Activated CD8-positive, alpha-beta memory T cell treated with anti-CD3 and anti-CD28 coated beads, Interleukin-2, amount 50 U/mL, for 48 hours (primary cell): Measurements from ENCODE around the gene TBXAS1.

Experiments used
- DNase-seq: peaks from one replicate; pipeline ENCODE4 v3.0.0-alpha.2; 2020

Gene TBXAS1

GRCh38 chr7:140057143-140057535 is 228.1 kb downstream of the TBXAS1 start:
- DNase-seq = no peak

- no peak for DNase-seq
Measured at GRCh38 chr7:140058517-140058916, 229.5 kb downstream of the TBXAS1 start.

GRCh38 chr7:140059273-140060242 is 230.5 kb downstream of the TBXAS1 start:
- no peak for DNase-seq

- DNase-seq = no peak
Measured at GRCh38 chr7:140060243-140060630, 231.2 kb downstream of the TBXAS1 start.

- DNase-seq = no peak
Measured at GRCh38 chr7:140060788-140061606, 231.9 kb downstream of the TBXAS1 start.

GRCh38 chr7:140061607-140061930 is 232.5 kb downstream of the TBXAS1 start:
- DNase-seq = no peak

GRCh38 chr7:140062118-140062527 is 233.1 kb downstream of the TBXAS1 start:
- DNase-seq = peak; percentile 69

GRCh38 chr7:140062528-140063299 is 233.7 kb downstream of the TBXAS1 start, which contains the start of gene PARP12:
Gene PARP12 (minus strand): TSS chr7:140062951. CDS start chr7:140062847, 104 bp downstream.
- peak; percentile 91 for DNase-seq

- no peak for DNase-seq
Measured at GRCh38 chr7:140067052-140067451, 238.0 kb downstream of the TBXAS1 start.

- DNase-seq = no peak
Measured at GRCh38 chr7:140068033-140068432, 239.0 kb downstream of the TBXAS1 start.

- DNase-seq = no peak
Measured at GRCh38 chr7:140069298-140069949, 240.4 kb downstream of the TBXAS1 start.
